ENCODE measurements around the gene EXOC1. TPM values are rescaled to one million over a fixed set of nuclear protein-coding genes. Genes with fewer than 3 reads are reported as not detected.

Gene EXOC1
- total RNA-seq, 2 donors from 2014 or later: 18.0 to 18.4 TPM

DNA sequence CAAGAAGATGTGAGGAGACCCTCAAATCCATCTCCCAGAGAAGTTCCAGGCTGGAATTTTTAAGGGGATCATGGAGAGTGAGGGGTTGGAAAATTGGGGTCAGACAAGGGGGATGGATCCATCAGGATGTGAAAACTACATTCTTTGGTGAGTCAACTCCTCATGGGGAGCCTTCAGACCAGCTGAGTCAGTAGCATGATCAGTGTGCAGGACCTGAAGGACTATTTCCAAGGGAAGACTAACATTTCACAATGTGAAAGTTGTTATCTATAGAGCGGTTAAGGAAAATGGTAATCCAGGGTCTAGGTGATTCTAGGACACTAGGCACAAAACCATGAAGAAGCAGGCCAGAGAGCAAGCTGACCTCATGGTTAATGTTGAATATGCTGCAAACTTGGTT, 56.7 kb downstream of the EXOC1 start:
- H3K27me3 ChIP-seq: no peaks in the 10 kb centered on the region
- no peaks in the 10 kb centered on the region for H3K9me3 ChIP-seq
- no peaks in the 10 kb centered on the region for H3K4me1 ChIP-seq
- DNase-seq (ENCODE audit: low spot score): no peak
- H3K36me3 ChIP-seq: peaks cover 8% of the 10 kb centered on the region
- H3K4me3 ChIP-seq: no peak overlapping the region
- H3K27ac ChIP-seq: no peak overlapping the region
- TF ChIP-seq, protein P1, sequence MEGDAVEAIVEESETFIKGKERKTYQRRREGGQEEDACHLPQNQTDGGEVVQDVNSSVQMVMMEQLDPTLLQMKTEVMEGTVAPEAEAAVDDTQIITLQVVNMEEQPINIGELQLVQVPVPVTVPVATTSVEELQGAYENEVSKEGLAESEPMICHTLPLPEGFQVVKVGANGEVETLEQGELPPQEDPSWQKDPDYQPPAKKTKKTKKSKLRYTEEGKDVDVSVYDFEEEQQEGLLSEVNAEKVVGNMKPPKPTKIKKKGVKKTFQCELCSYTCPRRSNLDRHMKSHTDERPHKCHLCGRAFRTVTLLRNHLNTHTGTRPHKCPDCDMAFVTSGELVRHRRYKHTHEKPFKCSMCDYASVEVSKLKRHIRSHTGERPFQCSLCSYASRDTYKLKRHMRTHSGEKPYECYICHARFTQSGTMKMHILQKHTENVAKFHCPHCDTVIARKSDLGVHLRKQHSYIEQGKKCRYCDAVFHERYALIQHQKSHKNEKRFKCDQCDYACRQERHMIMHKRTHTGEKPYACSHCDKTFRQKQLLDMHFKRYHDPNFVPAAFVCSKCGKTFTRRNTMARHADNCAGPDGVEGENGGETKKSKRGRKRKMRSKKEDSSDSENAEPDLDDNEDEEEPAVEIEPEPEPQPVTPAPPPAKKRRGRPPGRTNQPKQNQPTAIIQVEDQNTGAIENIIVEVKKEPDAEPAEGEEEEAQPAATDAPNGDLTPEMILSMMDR (IDR thresholded peaks at IDR 0.05): no peak

DNA sequence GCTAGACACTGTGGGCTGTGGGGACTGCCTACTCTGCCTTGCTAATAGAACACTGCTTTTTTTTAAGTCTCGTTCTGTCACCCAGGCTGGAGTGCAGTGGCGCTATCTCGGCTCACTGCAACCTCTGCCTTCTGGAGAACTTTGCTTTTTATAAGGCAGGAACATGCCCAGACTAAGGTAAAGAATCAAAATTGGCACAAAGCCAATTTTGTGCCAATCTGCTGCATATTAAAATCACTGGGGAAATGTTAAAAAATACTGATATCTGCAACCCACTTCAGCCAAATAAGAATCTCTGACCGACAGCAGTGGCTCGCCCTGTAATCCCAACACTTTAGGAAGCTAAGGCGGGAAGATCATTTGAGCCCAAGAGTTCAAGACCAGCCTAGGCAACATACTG, 58.8 kb downstream of the EXOC1 start:
- no peaks in the 10 kb centered on the region for H3K9me3 ChIP-seq
- no peak for DNase-seq (ENCODE audit: low spot score)
- H3K27me3 ChIP-seq: no peaks in the 10 kb centered on the region
- H3K4me1 ChIP-seq: no peaks in the 10 kb centered on the region
- TF ChIP-seq, protein P1 (IDR thresholded peaks at IDR 0.05): no peak
- no peaks in the 10 kb centered on the region for H3K36me3 ChIP-seq
- no peak overlapping the region for H3K4me3 ChIP-seq
- H3K27ac ChIP-seq: no peak overlapping the region

DNA sequence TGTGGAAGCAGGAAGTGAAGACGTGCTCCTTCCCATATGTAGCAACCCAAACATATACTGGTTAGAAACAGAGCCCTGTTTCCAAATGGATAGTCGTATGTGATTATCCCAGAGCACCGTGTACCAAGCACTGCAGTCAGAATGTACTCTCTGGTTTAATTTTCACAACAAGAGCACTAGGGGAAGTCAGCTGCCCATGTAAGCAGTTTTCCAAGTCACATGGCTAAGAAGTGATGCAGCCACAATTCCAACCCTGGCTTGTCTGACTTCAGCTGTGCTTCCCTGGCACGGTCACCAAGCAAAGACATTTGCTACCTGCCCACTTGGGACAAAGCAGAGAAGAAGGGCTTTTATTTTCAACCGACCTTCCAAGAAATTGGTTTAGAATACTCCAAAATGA, 67.1 kb downstream of the EXOC1 start:
- Histone ChIP-seq H3K4me3 (no peak overlapping the region), H3K4me1 (no peaks in the 10 kb centered on the region), H3K27me3 (no peaks in the 10 kb centered on the region), H3K36me3 (no peaks in the 10 kb centered on the region), H3K27ac (no peak overlapping the region), H3K9me3 (no peaks in the 10 kb centered on the region)
- DNase-seq (ENCODE audit: low spot score): no peak
- TF ChIP-seq, protein P1 (IDR thresholded peaks at IDR 0.05): no peak

DNA sequence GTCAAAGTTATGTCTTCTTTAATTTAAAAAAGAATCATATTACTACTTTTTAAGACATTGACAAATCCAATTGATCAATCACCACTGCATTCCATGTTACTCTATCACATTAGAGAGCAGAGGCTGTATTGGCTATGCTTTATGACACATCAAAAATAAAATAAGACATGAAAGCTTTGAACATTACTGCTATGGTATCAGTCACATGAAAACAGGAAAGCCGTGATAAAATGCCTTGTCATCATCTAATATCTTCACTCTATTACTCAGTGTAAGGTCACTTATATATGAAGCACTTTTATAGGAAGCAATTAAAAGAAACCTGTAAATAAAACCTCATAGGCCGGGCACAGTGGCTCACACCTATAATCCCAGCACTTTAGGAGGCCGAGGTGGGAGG, 67.6 kb downstream of the EXOC1 start:
- TF ChIP-seq, protein P1 (IDR thresholded peaks at IDR 0.05): no peak
- Histone ChIP-seq H3K9me3 (no peaks in the 10 kb centered on the region), H3K27ac (no peak overlapping the region), H3K27me3 (no peaks in the 10 kb centered on the region), H3K4me1 (no peaks in the 10 kb centered on the region), H3K4me3 (no peak overlapping the region), H3K36me3 (no peaks in the 10 kb centered on the region)
- no peak for DNase-seq (ENCODE audit: low spot score)

DNA sequence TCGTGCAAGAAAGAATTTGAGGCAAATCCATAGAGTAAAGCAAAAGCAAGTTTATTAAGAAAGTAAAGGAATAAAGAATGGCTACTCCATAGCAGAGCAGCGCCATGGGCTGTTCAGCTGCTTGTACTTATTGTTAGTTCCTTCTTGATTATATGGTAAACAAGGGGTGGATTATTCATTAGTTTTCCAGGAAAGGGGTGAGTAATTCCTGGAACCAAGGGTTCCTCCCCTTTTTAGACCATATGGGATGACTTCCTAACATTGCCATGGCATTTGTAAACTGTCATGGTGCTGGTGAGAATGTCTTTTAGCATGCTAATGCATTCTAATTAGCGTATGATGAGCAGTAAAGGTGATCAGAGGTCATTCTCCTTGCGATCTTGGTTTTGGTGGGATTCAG, 71.8 kb downstream of the EXOC1 start:
- no peaks in the 10 kb centered on the region for H3K4me1 ChIP-seq
- TF ChIP-seq, protein P1 (IDR thresholded peaks at IDR 0.05): no peak
- H3K27me3 ChIP-seq: no peaks in the 10 kb centered on the region
- no peak overlapping the region for H3K27ac ChIP-seq
- no peaks in the 10 kb centered on the region for H3K36me3 ChIP-seq
- H3K9me3 ChIP-seq: no peaks in the 10 kb centered on the region
- DNase-seq (ENCODE audit: low spot score): no peak
- H3K4me3 ChIP-seq: no peak overlapping the region

DNA sequence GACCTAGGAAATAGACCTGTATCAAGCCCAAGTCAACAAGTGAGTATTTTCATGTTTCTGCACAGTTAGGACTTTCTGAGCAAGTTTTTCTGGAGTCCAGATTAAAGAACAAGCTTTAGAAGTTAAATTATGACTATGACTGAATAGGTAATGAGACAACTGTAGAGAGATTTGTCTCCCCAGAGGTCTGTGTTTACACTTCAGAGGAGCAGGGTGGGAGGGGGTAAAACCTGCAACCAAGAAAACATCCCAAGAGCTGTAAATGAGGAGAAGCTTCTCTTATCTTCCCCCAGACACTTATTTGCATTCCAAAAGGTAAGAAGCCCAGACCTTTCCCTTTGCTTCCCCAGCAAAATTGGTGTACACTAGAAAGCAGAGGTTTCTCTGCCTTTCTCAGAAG, 73.2 kb downstream of the EXOC1 start:
- Histone ChIP-seq H3K36me3 (no peaks in the 10 kb centered on the region), H3K9me3 (no peaks in the 10 kb centered on the region), H3K27me3 (no peaks in the 10 kb centered on the region), H3K27ac (no peak overlapping the region), H3K4me3 (no peak overlapping the region), H3K4me1 (no peaks in the 10 kb centered on the region)
- TF ChIP-seq, protein P1 (IDR thresholded peaks at IDR 0.05): no peak
- DNase-seq (ENCODE audit: low spot score): no peak
